EL (cell line): ENCODE measurements around the gene SMYD3.

Source experiments
- DNase-seq: peaks from one replicate; pipeline ENCODE4 v3.0.0-alpha.2; 2016

The SMYD3 gene

GRCh38 chr1:245810181-245810769 is 696.8 kb downstream of the SMYD3 start:
- no peak for DNase-seq

GRCh38 chr1:245809361-245809760 is 697.7 kb downstream of the SMYD3 start:
- DNase-seq: no peak

- DNase-seq: no peak
Measured at GRCh38 chr1:245807954-245808719, 698.9 kb downstream of the SMYD3 start.

- DNase-seq: no peak
Measured at GRCh38 chr1:245807306-245807705, 699.8 kb downstream of the SMYD3 start.

GRCh38 chr1:245805532-245805931 is 701.5 kb downstream of the SMYD3 start:
- DNase-seq: no peak

GRCh38 chr1:245804696-245805095 is 702.4 kb downstream of the SMYD3 start:
- DNase-seq: no peak

- DNase-seq: no peak
Measured at GRCh38 chr1:245803666-245804037, 703.4 kb downstream of the SMYD3 start.

- no peak for DNase-seq
Measured at GRCh38 chr1:245802941-245803665, 704.0 kb downstream of the SMYD3 start.

- DNase-seq: peak; percentile 77
Measured at GRCh38 chr1:245800901-245801605, 706.0 kb downstream of the SMYD3 start.

- DNase-seq: no peak
Measured at GRCh38 chr1:245798349-245798711, 708.7 kb downstream of the SMYD3 start.

- no peak for DNase-seq
Measured at GRCh38 chr1:245797592-245798348, 709.3 kb downstream of the SMYD3 start.

GRCh38 chr1:245791410-245792312 is 715.4 kb downstream of the SMYD3 start:
- DNase-seq: no peak

- peak; percentile 67 for DNase-seq
Measured at GRCh38 chr1:245790441-245790840, 716.6 kb downstream of the SMYD3 start.

GRCh38 chr1:245788886-245789285 is 718.2 kb downstream of the SMYD3 start:
- no peak for DNase-seq

- peak; percentile 94 for DNase-seq
Measured at GRCh38 chr1:245788269-245788668, 718.8 kb downstream of the SMYD3 start.

- DNase-seq: no peak
Measured at GRCh38 chr1:245786948-245787347, 720.1 kb downstream of the SMYD3 start.

GRCh38 chr1:245779797-245780755 is 727.0 kb downstream of the SMYD3 start:
- DNase-seq: no peak

GRCh38 chr1:245777752-245778151 is 729.3 kb downstream of the SMYD3 start:
- no peak for DNase-seq

GRCh38 chr1:245776694-245777332 is 730.3 kb downstream of the SMYD3 start:
- no peak for DNase-seq

GRCh38 chr1:245776139-245776538 is 730.9 kb downstream of the SMYD3 start:
- no peak for DNase-seq
